NT2/D1 (cell line): ENCODE measurements around the gene CIAO1.

Experiments
- SUZ12 ChIP-seq: IDR thresholded peaks from 2 replicates; pipeline ENCODE4 v1.6.1; 2011; ENCODE audit not compliant: insufficient read length, insufficient read depth; ENCODE audit errors: extremely low read depth
- YY1 ChIP-seq: IDR thresholded peaks from 2 replicates; pipeline ENCODE4 v1.6.1; 2011; ENCODE audit not compliant: insufficient read length, insufficient read depth
- ZNF274 ChIP-seq: IDR thresholded peaks from 2 replicates; pipeline ENCODE4 v1.6.1; 2011; ENCODE audit warnings: mild to moderate bottlenecking, low read depth, low read length

GRCh38 chr2:96238266-96238665, 27.8 kb upstream of the CIAO1 start:
- TF ChIP-seq YY1: no peak
- TF ChIP-seq SUZ12: no peak
- no peak for TF ChIP-seq ZNF274
